Thyroid gland (tissue), 4 donors: ENCODE data around the gene TFF2. TPM values are rescaled to one million over a fixed set of nuclear protein-coding genes. Genes with fewer than 3 reads are reported as not detected.
A peak's percentile ranks its signal among the peaks of the same experiment; 100 is the strongest.

ENCODE experiments used
- DNase-seq, 2 donors: peaks; one replicate each; pipeline ENCODE4 v3.0.0-alpha.2; 2019
- H3K27ac ChIP-seq, 3 donors: fragments of 200-600 bp; sonication (generic); 1 replicate in 2 of 3; 2 replicates in 1 of 3; pipeline ENCODE4 v1.5.1; 2016 to 2019; ENCODE audit warnings: mild to moderate bottlenecking in 1 of 3, moderate library complexity in 1 of 3
- H3K27me3 ChIP-seq: fragments of 200-600 bp; sonication (generic); one replicate; pipeline ENCODE4 v1.5.1; 2019
- H3K36me3 ChIP-seq, 2 donors: fragments of 200-600 bp; sonication (generic); one replicate each; pipeline ENCODE4 v1.5.1; 2016 to 2019
- H3K4me1 ChIP-seq, 2 donors: fragments of 200-600 bp; sonication (generic); one replicate each; pipeline ENCODE4 v1.5.1; 2017 to 2019
- H3K4me3 ChIP-seq, 3 donors: fragments of 200-600 bp; sonication (generic); replicated peaks in 1 of 3; 1 replicate in 2 of 3; 2 replicates in 1 of 3; pipeline ENCODE4 v1.5.1; 2016; ENCODE audit warnings: mild to moderate bottlenecking in 1 of 3
- H3K9me3 ChIP-seq: fragments of 200-600 bp; sonication (generic); one replicate; pipeline ENCODE4 v1.5.1; 2017
- CTCF ChIP-seq, 6 experiments: fragments of 200-600 bp in 3 of 6; fragments of 450-650 bp in 3 of 6; sonication (generic) in 3 of 6; IDR thresholded peaks; one replicate each; pipeline ENCODE4 v1.5.1; 2016 to 2019; ENCODE audit warnings: antibody characterized with exemption in 6 of 6, mild to moderate bottlenecking in 2 of 6, inconsistent platforms in 1 of 6, moderate library complexity in 1 of 6
- POLR2A ChIP-seq, 2 donors: fragments of 450-650 bp; IDR thresholded peaks; one replicate each; pipeline ENCODE4 v1.6.1; 2017; ENCODE audit warnings: antibody characterized with exemption in 2 of 2, mild to moderate bottlenecking in 2 of 2, moderate library complexity in 1 of 2
- whole genome bisulfite sequencing, 2 donors: methylation state at CpG; one replicate each; pipeline ENCODE4 v1.1.5; 2017; 5-methylcytosine and 5-hydroxymethylcytosine counted together
- intact Hi-C: fragments of 100-400 bp; cut with DNase I; formaldehyde crosslinking; loops from one replicate; pipeline ENCODE4 v1.15.1; 2023
- total RNA-seq, 4 donors: library from RNA; depleted of rRNA; stranded (reverse); fragments of >200 nt; gene quantifications; one replicate each; pipeline ENCODE4 v1.2.3, GENCODE V29; 2016

The TFF2 gene
- total RNA-seq, 4 donors from 2014 or later = 2.5 to 14.3 TPM; not detected in 2

DNA sequence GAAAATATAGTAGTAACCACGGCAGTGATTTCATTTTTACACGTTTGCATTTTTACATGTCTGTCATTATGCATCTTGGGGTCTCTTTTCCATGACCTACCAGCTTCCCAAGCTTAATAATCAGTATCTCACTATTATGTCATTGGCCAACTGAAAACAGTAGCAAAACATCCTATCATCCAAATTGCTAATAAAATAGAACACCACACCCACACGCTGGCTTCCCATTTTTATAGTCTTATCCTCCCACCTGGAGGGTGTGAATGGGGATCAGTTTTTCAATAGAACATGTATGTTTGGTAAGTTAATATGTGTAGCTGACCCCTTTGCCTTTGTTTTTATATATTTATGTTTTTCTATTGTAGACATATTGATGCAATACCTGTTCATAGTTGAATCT is 47.4 kb downstream of the TFF2 start:
- H3K4me3 ChIP-seq = no peak overlapping the region
- peak overlapping the region in 1 of 3 donors; percentile 74 for H3K27ac ChIP-seq
- no peak for DNase-seq
- H3K9me3 ChIP-seq = no peaks in the 10 kb centered on the region
- no peaks in the 10 kb centered on the region for H3K36me3 ChIP-seq
- TF ChIP-seq POLR2A (IDR thresholded peaks at IDR 0.05) (no peak), CTCF (IDR thresholded peaks at IDR 0.05) (no peak)
- peaks cover 0 to 16% of the 10 kb centered on the region in 2 donors for H3K4me1 ChIP-seq
- H3K27me3 ChIP-seq = no peaks in the 10 kb centered on the region
- 70 to 83% methylated on average over 3 of the region's 3 CpGs for WGBS, 2 donors
- intact Hi-C loops = no loop called here

DNA sequence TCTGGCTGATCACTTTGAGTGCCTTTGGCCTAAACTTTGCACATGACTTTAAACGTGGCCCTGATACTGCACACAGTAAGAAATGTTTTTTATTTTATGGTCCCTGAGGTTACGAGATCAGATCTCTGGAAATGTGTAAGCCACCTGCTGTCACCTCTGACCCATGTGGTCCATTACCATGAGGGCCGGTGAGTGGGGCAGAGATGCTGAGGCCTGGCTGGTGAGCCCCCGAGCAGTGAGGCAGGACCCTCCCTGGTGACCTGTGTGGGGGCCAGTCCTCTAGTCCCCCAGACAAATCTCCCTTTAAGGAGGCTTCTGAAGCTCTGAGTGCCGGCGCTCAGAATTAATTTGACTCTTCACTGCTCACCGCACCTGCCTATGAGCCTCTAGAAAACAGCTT is 48.0 kb downstream of the TFF2 start:
- no peak for TF ChIP-seq CTCF (IDR thresholded peaks at IDR 0.05)
- no peak for TF ChIP-seq POLR2A (IDR thresholded peaks at IDR 0.05)
- Histone ChIP-seq H3K4me1 (peaks cover 0 to 16% of the 10 kb centered on the region in 2 donors), H3K4me3 (no peak overlapping the region), H3K9me3 (no peaks in the 10 kb centered on the region), H3K27me3 (no peaks in the 10 kb centered on the region), H3K36me3 (no peaks in the 10 kb centered on the region), H3K27ac (peak overlapping the region in 2 of 3 donors; percentile 17 to 74)
- 70 to 74% methylated on average over 6 to 7 of the region's 7 CpGs for WGBS, 2 donors
- no peak for DNase-seq
- intact Hi-C loops = no loop called here

DNA sequence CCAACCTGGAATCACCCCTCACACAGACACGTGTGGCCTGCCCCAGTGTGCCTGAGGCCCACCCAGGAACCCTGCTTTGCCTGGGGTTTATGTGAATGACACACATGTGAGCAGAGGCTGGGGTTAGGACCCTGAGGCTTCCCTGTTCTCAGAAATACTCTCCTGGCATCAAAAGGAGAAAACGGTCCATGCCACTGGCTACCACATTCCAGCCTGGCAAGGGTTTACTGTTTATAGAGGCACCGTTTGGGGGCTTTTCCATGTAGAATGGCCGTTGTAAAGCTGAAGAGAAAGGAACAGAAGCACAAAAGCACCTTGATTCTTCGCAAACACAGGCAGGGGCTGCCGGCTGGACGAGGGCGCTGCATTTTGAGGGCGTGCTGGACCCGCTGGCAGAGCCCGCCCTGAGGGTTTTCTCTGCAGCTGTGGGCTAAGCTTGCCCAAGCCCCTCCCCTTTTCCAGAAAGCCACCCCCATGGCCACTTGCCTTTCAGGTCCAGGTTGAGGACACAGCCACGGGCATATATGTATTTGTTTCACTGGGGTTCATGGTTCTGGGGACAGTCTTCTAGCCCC is 48.6 kb downstream of the TFF2 start:
- no peak for DNase-seq
- 67 to 72% methylated on average over 9 to 12 of the region's 12 CpGs for WGBS, 2 donors
- intact Hi-C loops = no loop called here
- peaks cover 0 to 16% of the 10 kb centered on the region in 2 donors for H3K4me1 ChIP-seq
- no peaks in the 10 kb centered on the region for H3K27me3 ChIP-seq
- H3K4me3 ChIP-seq = no peak overlapping the region
- peak overlapping the region; percentile 5 to 74 (median 55) for H3K27ac ChIP-seq
- no peaks in the 10 kb centered on the region for H3K36me3 ChIP-seq
- H3K9me3 ChIP-seq = no peaks in the 10 kb centered on the region
- no peak for TF ChIP-seq POLR2A (IDR thresholded peaks at IDR 0.05)

GRCh38 chr21:42301371-42302075 is 49.3 kb downstream of the TFF2 start:
- Histone ChIP-seq H3K4me3 (no peak overlapping the region), H3K9me3 (no peaks in the 10 kb centered on the region), H3K4me1 (peaks cover 0 to 16% of the 10 kb centered on the region in 2 donors), H3K27ac (peak overlapping the region; percentile 58 to 74 (median 70)), H3K36me3 (no peaks in the 10 kb centered on the region), H3K27me3 (no peaks in the 10 kb centered on the region)
- intact Hi-C loops = no loop called here
- TF ChIP-seq CTCF (IDR thresholded peaks at IDR 0.05) = no peak
- no peak for TF ChIP-seq POLR2A (IDR thresholded peaks at IDR 0.05)
- DNase-seq = no peak
- WGBS, 2 donors = 74 to 76% methylated on average over 15 to 17 of the region's 20 CpGs

DNA sequence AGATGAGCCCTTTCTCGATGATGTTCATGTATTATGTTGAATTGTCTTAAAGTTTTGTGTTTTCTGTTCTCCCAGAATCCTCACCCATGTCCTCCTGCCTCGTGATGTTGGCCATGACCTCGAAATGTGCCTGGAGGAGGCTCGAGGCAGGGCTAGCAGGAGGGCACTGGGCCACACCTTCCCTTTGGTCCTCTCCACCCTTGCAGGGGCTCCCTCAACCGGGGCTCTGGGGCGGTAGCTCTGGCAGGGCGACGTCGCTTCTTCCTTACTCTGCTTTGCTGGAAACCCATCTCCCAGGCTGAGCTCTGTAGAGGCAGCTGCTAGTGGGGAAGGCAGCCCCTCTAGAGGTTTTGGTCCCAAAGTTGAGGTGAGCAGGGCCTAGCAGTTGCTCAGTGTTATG is 49.8 kb downstream of the TFF2 start:
- Histone ChIP-seq H3K36me3 (no peaks in the 10 kb centered on the region), H3K27ac (peak overlapping the region; percentile 58 to 74 (median 70)), H3K9me3 (no peaks in the 10 kb centered on the region), H3K4me3 (no peak overlapping the region), H3K4me1 (peaks cover 0 to 16% of the 10 kb centered on the region in 2 donors), H3K27me3 (no peaks in the 10 kb centered on the region)
- intact Hi-C loops = no loop called here
- TF ChIP-seq CTCF (IDR thresholded peaks at IDR 0.05) (no peak), POLR2A (IDR thresholded peaks at IDR 0.05) (no peak)
- WGBS, 2 donors = 92% methylated on average over 9 of the region's 9 CpGs
- DNase-seq = no peak
